8988T (cell line): Measurements from ENCODE around the gene ATXN7L2.

Experiments
- DNase-seq: peaks from one replicate; pipeline ENCODE4 v3.0.0; 2011

Gene ATXN7L2

DNA sequence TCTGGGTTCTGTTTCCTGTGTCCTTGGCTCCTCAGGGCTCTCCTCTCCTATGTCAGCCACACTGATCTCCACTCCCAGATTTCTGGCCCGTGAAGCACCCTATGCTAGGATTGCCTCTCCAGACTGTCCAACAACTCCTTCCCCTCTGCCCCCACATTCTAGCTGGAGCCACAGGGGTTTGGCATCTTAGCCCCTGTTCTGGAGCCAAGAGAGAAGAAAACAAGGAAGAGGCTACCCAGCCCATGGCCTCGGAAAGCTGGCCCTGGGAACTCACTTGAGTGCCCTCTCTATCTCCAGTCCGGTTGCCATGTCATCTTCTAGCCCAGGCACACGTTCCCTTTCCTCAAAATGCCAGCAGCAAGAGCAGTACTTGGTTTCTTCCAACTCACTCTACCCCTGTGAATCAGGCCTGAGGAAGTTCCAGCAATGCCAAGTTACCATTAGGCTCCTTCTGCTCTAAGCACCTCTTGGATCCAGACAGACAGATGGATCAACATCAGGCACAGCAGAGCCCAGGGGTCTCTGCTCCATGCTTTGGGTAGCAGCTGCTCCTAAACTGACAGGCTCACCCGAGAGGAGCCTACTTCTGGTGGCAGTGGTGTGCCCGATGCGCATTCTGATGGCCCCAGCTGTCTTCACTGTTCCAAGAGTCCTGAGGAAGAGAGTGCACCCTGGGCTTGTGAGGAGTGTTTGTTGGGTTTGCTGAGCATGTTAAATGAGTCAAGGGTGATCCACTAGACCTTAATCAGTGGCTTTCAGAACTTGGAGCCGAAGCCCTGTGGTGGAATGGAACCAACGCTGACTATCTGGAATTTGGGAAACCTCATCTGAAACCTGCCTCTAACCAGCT is 44.4 kb downstream of the ATXN7L2 start:
- no peak for DNase-seq

DNA sequence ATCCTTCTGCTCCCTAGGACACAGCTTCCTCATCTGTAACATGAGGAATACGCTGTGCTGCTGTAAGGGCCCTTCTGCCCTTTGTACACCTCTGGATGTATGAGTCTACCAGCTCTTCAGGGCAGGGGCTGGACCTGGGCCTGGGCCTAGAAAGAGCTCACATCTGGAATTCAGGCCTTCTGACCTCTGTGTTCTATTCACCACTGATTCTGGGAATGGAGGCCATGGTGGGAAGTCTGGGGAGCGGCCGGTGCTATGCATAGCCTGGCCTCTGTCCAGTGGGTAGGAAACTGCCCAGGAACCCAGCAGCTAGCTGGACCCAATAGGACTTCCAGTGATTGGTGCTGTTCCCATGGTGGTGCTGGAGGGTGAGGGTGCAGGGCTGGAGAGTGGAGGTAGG is 45.0 kb downstream of the ATXN7L2 start:
- no peak for DNase-seq

DNA sequence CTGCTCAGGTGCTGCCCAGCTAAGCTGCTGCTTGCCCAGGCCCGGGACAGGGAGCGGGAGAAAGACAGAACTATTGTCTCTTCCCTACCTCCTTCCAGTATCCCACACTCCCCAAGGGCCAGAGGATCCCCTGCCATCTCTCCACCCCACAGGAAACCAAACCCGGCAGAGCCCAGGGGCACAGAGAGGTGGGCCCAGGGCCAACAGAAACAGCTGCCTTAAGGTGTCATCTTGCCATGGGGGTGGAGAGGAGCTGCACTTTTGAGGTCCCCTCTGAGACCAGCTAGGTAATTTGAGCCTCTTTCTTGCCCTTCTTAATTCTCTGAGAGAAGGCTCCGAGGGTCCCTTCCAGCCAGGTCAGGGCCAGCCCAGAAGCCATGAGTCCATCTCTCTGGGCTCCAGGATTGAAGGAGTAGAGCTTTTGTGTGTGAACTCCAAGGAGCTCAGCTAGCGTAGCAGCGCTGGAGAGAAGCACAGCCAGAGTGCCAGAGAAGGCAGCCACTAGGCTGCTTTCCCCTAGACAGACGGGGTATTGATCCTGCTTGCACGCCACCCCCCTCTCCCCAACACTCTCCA is 46.3 kb downstream of the ATXN7L2 start:
- no peak for DNase-seq

- no peak for DNase-seq
Measured at GRCh38 chr1:109530457-109531087, 46.9 kb downstream of the ATXN7L2 start.

- DNase-seq: no peak
Measured at GRCh38 chr1:109531380-109531779, 47.7 kb downstream of the ATXN7L2 start.

DNA sequence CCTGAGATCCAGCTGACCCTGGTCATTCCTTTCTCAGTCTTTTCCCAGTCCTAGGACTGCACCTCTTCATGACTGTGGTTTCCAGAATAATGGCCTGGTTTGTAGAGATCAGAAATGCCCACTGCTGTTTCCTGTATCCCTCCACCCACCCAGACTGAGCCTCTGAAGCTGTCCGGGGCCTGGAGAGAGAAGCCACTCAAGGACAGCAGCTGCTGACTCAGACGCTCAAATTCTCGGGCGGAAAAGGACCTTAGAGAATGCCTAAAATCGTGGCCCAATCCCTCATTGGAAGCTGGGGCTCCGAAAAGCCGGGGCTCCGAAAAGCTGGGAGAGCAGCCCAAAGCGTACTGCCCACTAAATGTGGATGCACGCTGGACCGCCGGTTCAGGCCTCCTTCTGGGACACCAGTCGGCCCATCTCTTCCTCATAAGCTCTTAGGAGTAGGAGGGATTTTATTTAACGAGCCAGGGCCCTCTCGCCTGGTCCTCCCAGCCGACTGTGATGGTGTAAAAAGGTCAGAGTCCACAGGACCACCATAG is 48.2 kb downstream of the ATXN7L2 start:
- DNase-seq: no peak

GRCh38 chr1:109532365-109533136 is 48.8 kb downstream of the ATXN7L2 start:
- peak; percentile 67 for DNase-seq

DNA sequence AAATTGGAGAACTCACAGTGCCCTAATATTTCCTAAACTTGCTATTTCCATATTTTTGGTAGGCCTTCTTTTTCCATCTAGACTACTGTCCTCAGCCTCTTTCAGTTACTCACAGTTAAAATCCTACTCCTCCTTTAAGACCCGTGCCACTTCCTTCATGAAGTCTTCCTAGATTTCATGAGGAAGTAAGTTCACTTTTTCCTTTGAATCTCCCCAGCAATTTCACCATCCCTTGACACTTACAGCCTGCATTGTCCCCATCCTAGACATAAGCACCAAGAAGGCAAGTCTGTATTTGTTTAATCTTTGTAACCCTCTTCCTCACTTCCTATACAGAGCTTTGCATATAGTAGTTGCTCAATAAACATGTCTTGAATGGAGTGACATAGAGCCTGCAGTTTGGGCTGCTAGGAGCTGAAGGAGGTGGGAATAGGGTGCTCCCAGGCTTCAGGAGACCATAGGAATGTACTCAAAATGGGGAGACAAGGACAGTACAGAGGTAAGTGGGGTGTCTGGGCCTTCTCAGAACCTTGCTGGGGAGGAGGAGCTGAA is 50.7 kb downstream of the ATXN7L2 start:
- DNase-seq: no peak

DNA sequence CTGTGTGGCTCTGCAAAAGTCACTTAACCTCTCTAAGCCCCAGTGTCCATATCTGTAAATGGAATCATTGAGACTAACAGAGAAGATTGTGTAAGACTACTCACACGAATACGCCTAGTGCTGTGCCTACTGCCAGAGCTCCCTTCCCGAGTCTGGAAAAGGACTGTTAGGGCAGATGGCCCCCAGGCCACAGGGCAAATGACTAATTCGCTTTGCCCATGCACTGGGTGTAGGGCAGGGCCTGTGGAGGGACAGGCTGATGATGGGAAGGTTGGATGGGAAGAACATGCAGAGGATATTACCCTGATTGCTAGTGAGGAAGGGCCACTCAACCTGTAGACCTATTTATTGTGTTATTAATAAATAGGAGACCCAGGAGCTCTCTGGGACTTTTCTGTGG is 51.8 kb downstream of the ATXN7L2 start:
- no peak for DNase-seq

- DNase-seq: no peak
Measured at GRCh38 chr1:109535971-109536491, 52.3 kb downstream of the ATXN7L2 start.

- DNase-seq: no peak
Measured at GRCh38 chr1:109537450-109538178, 53.9 kb downstream of the ATXN7L2 start.

GRCh38 chr1:109538827-109539555 is 55.3 kb downstream of the ATXN7L2 start:
- no peak for DNase-seq

- DNase-seq: no peak
Measured at GRCh38 chr1:109539676-109540075, 56.0 kb downstream of the ATXN7L2 start, which contains the start of gene GPR61. TSS of gene GPR61 (plus strand) at chr1:109539872. CDS start at chr1:109543023, 3,151 bp downstream.

DNA sequence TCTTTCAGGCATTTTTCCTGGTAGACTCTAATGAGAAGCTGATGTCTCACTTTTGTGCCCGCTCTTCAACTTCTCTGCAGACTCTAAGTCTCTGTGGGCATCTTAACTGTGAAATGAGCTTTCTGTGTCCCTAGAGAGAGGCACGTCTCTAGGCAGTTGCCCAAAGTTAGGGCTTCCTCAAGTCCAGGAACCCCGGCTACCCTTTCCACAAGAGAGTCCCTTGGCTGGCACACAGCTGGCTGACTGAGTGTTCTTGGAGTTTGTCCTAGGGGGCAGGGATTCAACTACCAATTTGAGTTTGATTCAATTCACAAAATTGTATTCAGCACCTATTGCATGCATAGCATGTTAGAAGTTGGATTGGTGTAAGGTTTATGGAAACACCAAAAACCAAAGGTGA is 57.4 kb downstream of the ATXN7L2 start:
- no peak for DNase-seq
